Smooth muscle cell (in vitro differentiated cells): ENCODE data around the gene DHRS12. TPM values are rescaled to one million over a fixed set of nuclear protein-coding genes. Genes with fewer than 3 reads are reported as not detected.

Source experiments
- DNase-seq: peaks from one replicate; lab custom pipeline; 2025; ENCODE audit not compliant: unreplicated experiment; lab: John Stamatoyannopoulos, UW
- H2AFZ ChIP-seq: fragments of 200-600 bp; sonication (generic); 2 replicates; pipeline ENCODE4 v1.6.0; 2016; ENCODE audit warnings: antibody characterized with exemption, low read depth, mild to moderate bottlenecking
- H3F3A ChIP-seq: fragments of 200-600 bp; sonication (generic); 2 replicates; pipeline ENCODE4 v1.6.0; 2017; ENCODE audit warnings: antibody characterized with exemption, low read depth
- H3K27ac ChIP-seq: fragments of 200-600 bp; sonication (generic); 2 replicates; pipeline ENCODE4 v1.5.1; 2016; ENCODE audit warnings: low read depth, mild to moderate bottlenecking
- H3K27me3 ChIP-seq: fragments of 200-600 bp; sonication (generic); 2 replicates; pipeline ENCODE4 v1.6.1; 2016; ENCODE audit warnings: low read depth, mild to moderate bottlenecking
- H3K36me3 ChIP-seq: fragments of 200-600 bp; sonication (generic); 2 replicates; pipeline ENCODE4 v1.5.1; 2016; ENCODE audit warnings: low read depth
- H3K4me1 ChIP-seq: fragments of 200-600 bp; sonication (generic); 2 replicates; pipeline ENCODE4 v1.5.1; 2016; ENCODE audit warnings: low read depth
- H3K4me2 ChIP-seq: fragments of 200-600 bp; sonication (generic); 2 replicates; pipeline ENCODE4 v1.6.0; 2016; ENCODE audit warnings: mild to moderate bottlenecking
- H3K4me3 ChIP-seq: fragments of 200-600 bp; sonication (generic); 2 replicates; pipeline ENCODE4 v1.5.1; 2016; ENCODE audit warnings: mild to moderate bottlenecking
- H3K79me2 ChIP-seq: fragments of 200-600 bp; sonication (generic); 2 replicates; pipeline ENCODE4 v1.6.0; 2016; ENCODE audit warnings: low read depth, mild to moderate bottlenecking
- H3K9ac ChIP-seq: fragments of 200-600 bp; sonication (generic); 2 replicates; pipeline ENCODE4 v1.6.0; 2016; ENCODE audit warnings: low read depth
- H3K9me3 ChIP-seq: fragments of 200-600 bp; sonication (generic); replicated peaks from 2 replicates; pipeline ENCODE4 v1.5.1; 2016; ENCODE audit warnings: low read depth
- H4K20me1 ChIP-seq: fragments of 200-600 bp; sonication (generic); 2 replicates; pipeline ENCODE4 v1.6.0; 2016; ENCODE audit warnings: low read depth
- WGBS: methylation state at CpG from one replicate; pipeline ENCODE4 v1.1.7; 2016; ENCODE audit warnings: low lambda C conversion rate; 5-methylcytosine and 5-hydroxymethylcytosine counted together
- polyA plus RNA-seq: library from polyadenylated mRNA; unstranded; fragments of >200 nt; fragmentation: Nextera tagmentation; extraction: Ambion mirVana; gene quantifications from 2 replicates; pipeline ENCODE4 v1.2.1, GENCODE V29; 2016
- total RNA-seq: library from RNA; depleted of rRNA; stranded (reverse); fragments of >200 nt; gene quantifications from 2 replicates; pipeline ENCODE4 v1.2.3, GENCODE V29; 2014
- TF ChIP-seq, protein P1 (sequence below): fragments of 200-600 bp; sonication (generic); IDR thresholded peaks from 2 replicates; pipeline ENCODE4 v1.5.1; 2017; ENCODE audit warnings: borderline replicate concordance, mild to moderate bottlenecking, antibody characterized with exemption; ENCODE audit not compliant: insufficient read depth, poor library complexity, severe bottlenecking

Gene DHRS12
- total and polyA plus RNA-seq, 2 experiments from 2014 or later, result 5.7 to 9.9 TPM

DNA sequence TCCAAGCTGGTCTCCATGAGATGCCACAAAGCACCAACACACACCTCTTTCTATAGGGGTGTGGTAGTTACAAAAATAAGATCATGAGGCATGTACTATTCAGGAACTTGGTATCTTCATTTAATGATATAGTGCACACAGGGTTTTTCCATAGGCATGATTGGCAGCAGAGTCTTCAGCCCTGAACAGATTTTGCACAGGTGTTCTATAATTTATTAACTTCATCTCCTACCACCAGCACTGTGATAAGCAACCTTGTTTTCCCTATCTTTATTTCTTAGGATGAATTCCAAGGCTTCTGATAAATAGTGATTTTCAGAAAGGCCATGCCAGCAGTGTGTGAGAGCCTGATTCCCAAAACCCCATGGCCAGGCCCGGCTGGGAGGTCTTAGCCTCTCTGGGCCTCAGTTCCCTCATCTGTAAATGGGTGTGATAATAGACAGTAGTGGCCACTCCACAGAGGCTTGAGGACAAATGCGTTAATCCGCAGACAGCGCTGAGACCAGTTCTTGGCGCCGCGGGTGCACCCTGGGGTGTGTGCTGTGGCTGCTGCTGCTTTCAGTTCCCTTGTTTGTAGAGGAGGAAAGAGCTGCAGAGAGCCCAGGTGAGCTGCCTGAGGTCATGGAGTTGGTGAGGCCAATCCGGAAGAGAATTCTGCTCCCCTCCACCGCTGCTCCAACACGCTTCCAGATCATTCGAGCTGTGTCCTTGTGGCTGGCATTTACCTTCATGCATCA lies 33.1 kb downstream of the DHRS12 start:
- Histone ChIP-seq H3K27ac (no peak overlapping the region), H3K4me2 (no peak overlapping the region), H3K27me3 (no peaks in the 10 kb centered on the region), H2AFZ (no peak overlapping the region), H3K9me3 (no peaks in the 10 kb centered on the region), H3K4me1 (no peaks in the 10 kb centered on the region), H3K36me3 (no peaks in the 10 kb centered on the region), H3K79me2 (no peaks in the 10 kb centered on the region), H3K9ac (no peak overlapping the region), H4K20me1 (no peaks in the 10 kb centered on the region), H3F3A (peaks cover 4% of the 10 kb centered on the region), H3K4me3 (no peak overlapping the region)
- WGBS, result 88% methylated on average over 11 of the region's 11 CpGs
- TF ChIP-seq, protein P1, sequence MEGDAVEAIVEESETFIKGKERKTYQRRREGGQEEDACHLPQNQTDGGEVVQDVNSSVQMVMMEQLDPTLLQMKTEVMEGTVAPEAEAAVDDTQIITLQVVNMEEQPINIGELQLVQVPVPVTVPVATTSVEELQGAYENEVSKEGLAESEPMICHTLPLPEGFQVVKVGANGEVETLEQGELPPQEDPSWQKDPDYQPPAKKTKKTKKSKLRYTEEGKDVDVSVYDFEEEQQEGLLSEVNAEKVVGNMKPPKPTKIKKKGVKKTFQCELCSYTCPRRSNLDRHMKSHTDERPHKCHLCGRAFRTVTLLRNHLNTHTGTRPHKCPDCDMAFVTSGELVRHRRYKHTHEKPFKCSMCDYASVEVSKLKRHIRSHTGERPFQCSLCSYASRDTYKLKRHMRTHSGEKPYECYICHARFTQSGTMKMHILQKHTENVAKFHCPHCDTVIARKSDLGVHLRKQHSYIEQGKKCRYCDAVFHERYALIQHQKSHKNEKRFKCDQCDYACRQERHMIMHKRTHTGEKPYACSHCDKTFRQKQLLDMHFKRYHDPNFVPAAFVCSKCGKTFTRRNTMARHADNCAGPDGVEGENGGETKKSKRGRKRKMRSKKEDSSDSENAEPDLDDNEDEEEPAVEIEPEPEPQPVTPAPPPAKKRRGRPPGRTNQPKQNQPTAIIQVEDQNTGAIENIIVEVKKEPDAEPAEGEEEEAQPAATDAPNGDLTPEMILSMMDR, result no peak
- DNase-seq, result no peak

DNA sequence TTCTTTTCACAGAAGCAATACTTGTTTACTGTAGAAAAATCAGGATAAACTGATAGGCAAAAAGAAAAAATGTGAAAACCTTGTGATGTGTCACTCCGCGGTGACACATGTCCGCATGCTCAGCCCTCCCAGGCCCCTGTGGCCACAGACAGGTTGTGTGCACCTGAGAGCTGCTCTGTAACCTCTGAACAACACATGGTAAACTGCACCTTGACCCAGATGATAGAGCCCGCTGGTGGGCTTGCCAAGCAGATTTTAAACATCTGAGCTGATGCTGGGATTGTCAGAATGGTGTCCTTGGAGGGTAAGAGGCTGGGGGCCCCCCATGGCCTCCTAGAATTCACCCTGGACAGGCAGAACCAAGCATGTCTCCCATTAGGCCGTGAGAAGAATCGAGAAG lies 33.8 kb downstream of the DHRS12 start:
- TF ChIP-seq, protein P1, result no peak
- no peaks in the 10 kb centered on the region for H3K36me3 ChIP-seq
- no peak overlapping the region for H3K4me3 ChIP-seq
- H3K4me2 ChIP-seq, result no peak overlapping the region
- no peaks in the 10 kb centered on the region for H3K4me1 ChIP-seq
- H3F3A ChIP-seq, result peaks cover 10% of the 10 kb centered on the region
- no peak for DNase-seq
- no peaks in the 10 kb centered on the region for H4K20me1 ChIP-seq
- H3K9me3 ChIP-seq, result no peaks in the 10 kb centered on the region
- H2AFZ ChIP-seq, result no peak overlapping the region
- H3K9ac ChIP-seq, result no peak overlapping the region
- WGBS, result 96% methylated on average over 6 of the region's 6 CpGs
- H3K27me3 ChIP-seq, result no peaks in the 10 kb centered on the region
- H3K79me2 ChIP-seq, result no peaks in the 10 kb centered on the region
- H3K27ac ChIP-seq, result no peak overlapping the region

DNA sequence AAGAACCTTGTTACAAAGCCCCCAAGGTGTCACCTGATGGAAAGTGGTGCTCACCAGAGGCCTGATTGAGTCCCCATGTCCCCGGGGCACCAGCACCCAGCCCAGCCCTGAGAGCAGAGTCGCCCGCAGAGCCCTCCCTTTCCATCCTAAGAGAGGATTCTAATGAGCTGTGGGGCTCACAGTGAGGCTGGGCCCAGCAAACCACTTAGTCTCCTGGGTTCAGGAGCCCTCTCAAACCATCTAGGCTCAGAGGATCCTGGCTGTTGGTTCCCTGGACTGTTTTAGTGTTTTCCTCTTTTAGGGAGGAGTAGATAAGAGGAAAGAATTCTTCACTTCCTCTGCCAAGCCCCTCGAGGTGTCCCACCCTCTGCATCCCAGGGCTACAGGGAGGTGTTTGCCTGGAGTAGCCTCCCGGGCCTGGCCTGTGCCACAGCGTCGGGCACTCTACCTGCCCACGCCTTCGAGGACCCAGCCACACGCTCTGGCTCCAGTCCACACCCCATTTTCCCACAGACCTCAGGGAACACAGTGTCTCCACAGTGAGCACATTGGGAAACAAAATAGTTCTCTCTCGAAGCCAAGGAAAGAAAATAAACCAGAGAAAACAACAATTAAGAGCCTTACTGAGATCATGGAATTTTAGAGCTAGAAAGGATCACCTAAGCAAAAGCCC lies 34.4 kb downstream of the DHRS12 start:
- Histone ChIP-seq H3K9ac (no peak overlapping the region), H3K9me3 (no peaks in the 10 kb centered on the region), H4K20me1 (no peaks in the 10 kb centered on the region), H3K4me3 (no peak overlapping the region), H3K79me2 (no peaks in the 10 kb centered on the region), H2AFZ (no peak overlapping the region), H3K27me3 (no peaks in the 10 kb centered on the region), H3K4me1 (peaks cover 2% of the 10 kb centered on the region), H3K27ac (no peak overlapping the region), H3K36me3 (no peaks in the 10 kb centered on the region), H3F3A (peaks cover 14% of the 10 kb centered on the region), H3K4me2 (no peak overlapping the region)
- WGBS, result 88% methylated on average over 11 of the region's 11 CpGs
- no peak for DNase-seq
- TF ChIP-seq, protein P1, result no peak
